GM12878 (cell line): ENCODE measurements around the gene RBM4. TPM values are rescaled to one million over a fixed set of nuclear protein-coding genes. Genes with fewer than 3 reads are reported as not detected.

Experiments
- ATAC-seq: fragments of 200-7000 bp; cut with Tn5 transposase; 3 replicates; pipeline ENCODE4 v1.9.1; 2020; ENCODE audit warnings: mild to moderate bottlenecking, moderate library complexity
- BruUV-seq: library from RNA; stranded (reverse); fragments of 400-500 nt; replicated peaks from 2 replicates; lab custom pipeline; 2021; lab: Mats Ljungman, UMichigan
- CTCF ChIA-PET: fragments of 300-600 bp; sonication (Branson Sonifier 250); formaldehyde crosslinking; extraction: SDS; loops from one replicate; lab custom pipeline; 2021; ENCODE audit warnings: inconsistent platforms; lab: Yijun Ruan, JAX
- POLR2A ChIA-PET: fragments of 350-600 bp; formaldehyde crosslinking; extraction: SDS; loops from one replicate; lab custom pipeline; 2021; ENCODE audit warnings: inconsistent platforms; lab: Charles Lee
- RAD21 ChIA-PET: fragments of 300-600 bp; sonication (Branson Sonifier 250); formaldehyde crosslinking; loops from one replicate; lab custom pipeline; 2023; ENCODE audit warnings: antibody characterized with exemption; ENCODE audit not compliant: unreplicated experiment; lab: Charles Lee
- SMC1A ChIA-PET: fragments of 300-600 bp; sonication (Branson Sonifier 250); formaldehyde crosslinking; loops from one replicate; lab custom pipeline; 2023; ENCODE audit not compliant: unreplicated experiment, uncharacterized antibody; lab: Charles Lee
- DNase-seq: peaks from one replicate; pipeline ENCODE4 v3.0.0-alpha.2; 2011; ENCODE audit warnings: low read depth, low spot score
- FAIRE-seq: peaks from 3 replicates; lab custom pipeline; 2011; peaks lifted over from hg19 to GRCh38; lab: Jason Lieb, UNC
- H2AFZ ChIP-seq: 2 replicates; pipeline ENCODE4 v1.6.0; 2011; ENCODE audit warnings: low read depth, low read length, control low read depth; ENCODE audit not compliant: control insufficient read depth
- H3K27ac ChIP-seq: 2 replicates; pipeline ENCODE4 v1.5.1; 2011; ENCODE audit warnings: control low read depth; ENCODE audit not compliant: control insufficient read depth, insufficient read depth
- H3K27me3 ChIP-seq, 2 experiments: replicated peaks in 1 of 2; 2 replicates each; pipeline versions ENCODE4 v1.6.0 to v1.6.1; 2011; ENCODE audit warnings: low read length in 1 of 2; ENCODE audit not compliant: control insufficient read depth in 2 of 2, insufficient read depth in 2 of 2
- H3K36me3 ChIP-seq, 2 experiments: 2 replicates each; pipeline ENCODE4 v1.5.1; 2011; ENCODE audit warnings: low read length in 1 of 2; ENCODE audit not compliant: control insufficient read depth in 2 of 2, insufficient read depth in 2 of 2
- H3K4me1 ChIP-seq: 2 replicates; pipeline ENCODE4 v1.6.1; 2011; ENCODE audit warnings: mild to moderate bottlenecking, low read length, moderate library complexity, mixed read lengths; ENCODE audit not compliant: control insufficient read depth, insufficient read depth
- H3K4me2 ChIP-seq: 2 replicates; pipeline ENCODE4 v1.6.0; 2011; ENCODE audit warnings: control low read depth; ENCODE audit not compliant: control insufficient read depth, insufficient read depth
- H3K4me3 ChIP-seq: fragments of 200-600 bp; sonication (generic); 2 replicates; pipeline ENCODE4 v1.5.1; 2016
- H3K79me2 ChIP-seq: 2 replicates; pipeline ENCODE4 v1.6.0; 2011; ENCODE audit warnings: low read length; ENCODE audit not compliant: control insufficient read depth, insufficient read depth
- H3K9ac ChIP-seq: 2 replicates; pipeline ENCODE4 v1.8.0; 2011; ENCODE audit warnings: low read length, control low read depth, mixed read lengths; ENCODE audit not compliant: control insufficient read depth, insufficient read depth
- H3K9me3 ChIP-seq: replicated peaks from 3 replicates; pipeline ENCODE4 v1.5.1; 2011; ENCODE audit warnings: mild to moderate bottlenecking, low read length; ENCODE audit not compliant: control insufficient read depth, insufficient read depth
- H4K20me1 ChIP-seq: 2 replicates; pipeline ENCODE4 v1.6.0; 2011; ENCODE audit not compliant: control insufficient read depth, insufficient read depth
- FOXK2 ChIP-seq: fragments of 450-650 bp; IDR thresholded peaks from 2 replicates; pipeline ENCODE4 v1.6.1; 2017; ENCODE audit warnings: mild to moderate bottlenecking, moderate library complexity
- FOXM1 ChIP-seq: IDR thresholded peaks from 2 replicates; pipeline ENCODE4 v1.6.1; 2012; ENCODE audit warnings: low read depth, mild to moderate bottlenecking, inconsistent platforms, low read length, moderate library complexity
- POLR2A ChIP-seq: IDR thresholded peaks from 2 replicates; pipeline ENCODE4 v1.6.1; 2011; ENCODE audit warnings: low read depth, mild to moderate bottlenecking, low read length
- POLR2AphosphoS5 ChIP-seq: IDR thresholded peaks from 2 replicates; pipeline ENCODE4 v1.6.1; 2011; ENCODE audit warnings: mild to moderate bottlenecking, low read length, inconsistent platforms
- POU2F2 ChIP-seq: IDR thresholded peaks from 3 replicates; pipeline ENCODE4 v1.6.1; 2011; ENCODE audit warnings: low read depth, mild to moderate bottlenecking, low read length, borderline replicate concordance
- RB1 ChIP-seq: fragments of 450-650 bp; formaldehyde crosslinking; IDR thresholded peaks from 2 replicates; pipeline ENCODE4 v1.6.1; 2017; ENCODE audit warnings: mild to moderate bottlenecking, borderline replicate concordance
- WGBS: methylation state at CpG from one replicate; pipeline ENCODE4 v1.1.6; 2016; ENCODE audit warnings: low lambda C conversion rate; ENCODE audit not compliant: insufficient replicate concordance, insufficient coverage; ENCODE audit errors: missing lambda C conversion rate; 5-methylcytosine and 5-hydroxymethylcytosine counted together
- in situ Hi-C: fragments of 300-500 bp; cut with MboI; formaldehyde crosslinking; loops from 9 replicates; pipeline ENCODE4 v1.14.3; 2018; ENCODE audit warnings: mixed read lengths
- intact Hi-C: fragments of 100-400 bp; cut with micrococcal nuclease; formaldehyde crosslinking; loops from one replicate; pipeline ENCODE4 v1.14.2; 2022; ENCODE audit not compliant: unreplicated experiment
- polyA plus RNA-seq, 11 experiments: library from polyadenylated mRNA; depleted of rRNA in 4 of 11; unstranded in 6 of 11; stranded (reverse) in 5 of 11; fragments of >200 nt; fragmentation: Nextera tagmentation in 4 of 11; fragmentation: Illumina TruSeq in 1 of 11; extraction: Ambion mirVana in 4 of 11; extraction: Trizol in 1 of 11; gene quantifications; 1 replicate in 1 of 11; 2 replicates in 10 of 11; pipeline versions ENCODE4 v1.2.1 to v1.2.3, GENCODE V29; 2011 to 2016; ENCODE audit warnings: inconsistent platforms in 2 of 11, missing spikeins in 2 of 11, low read depth in 1 of 11
- total RNA-seq, 4 experiments: library from RNA; depleted of rRNA in 3 of 4; stranded (reverse); fragments of >200 nt in 3 of 4; fragmentation: Illumina TruSeq in 1 of 4; extraction: Trizol in 1 of 4; gene quantifications; 2 replicates each; pipeline versions ENCODE4 v1.2.1 to v1.2.3, GENCODE V29; 2013 to 2021

The RBM4 gene
- total and polyA plus RNA-seq, 10 of the 15 experiments (the other 5 are each of a cell fraction or from before 2014, with no cell fraction given) = 105 to 224 (median 138) TPM

- 97% methylated on average over 9 of the region's 9 CpGs for WGBS
Measured at GRCh38 chr11:66625752-66626149, 12.8 kb upstream of the RBM4 start.

GRCh38 chr11:66626382-66626781 is 12.1 kb upstream of the RBM4 start:
- Histone ChIP-seq H3K9me3 (no peaks in the 10 kb centered on the region), H3K36me3 (peaks cover 51 to 67% of the 10 kb centered on the region in 2 experiments), H3K4me2 (no peak overlapping the region), H4K20me1 (peaks cover 20% of the 10 kb centered on the region), H3K27ac (no peak overlapping the region), H3K27me3 (no peaks in the 10 kb centered on the region), H3K79me2 (peaks cover 91% of the 10 kb centered on the region), H2AFZ (no peak overlapping the region), H3K9ac (no peak overlapping the region), H3K4me3 (no peak overlapping the region), H3K4me1 (no peaks in the 10 kb centered on the region)
- TF ChIP-seq FOXK2 (no peak), RB1 (no peak), POU2F2 (no peak)
- CTCF ChIA-PET = no interaction called here
- POLR2A ChIA-PET = no interaction called here
- intact Hi-C loops (no loop called here), in situ Hi-C loops (no loop called here)
- no peak for FAIRE-seq
- SMC1A ChIA-PET = no interaction called here
- DNase-seq = no peak
- RAD21 ChIA-PET = no interaction called here
- WGBS = 96% methylated on average over 25 of the region's 25 CpGs
- ATAC-seq = no peak
- BruUV-seq = no TSS peak

More at GRCh38 chr11:66625752-66626149, 12.8 kb upstream of the RBM4 start:
- no peak for ATAC-seq
- Histone ChIP-seq H4K20me1 (peaks cover 20% of the 10 kb centered on the region), H3K27ac (no peak overlapping the region), H3K4me3 (no peak overlapping the region), H3K79me2 (peaks cover 96% of the 10 kb centered on the region), H3K4me2 (no peak overlapping the region), H3K9ac (no peak overlapping the region), H3K36me3 (peaks cover 51 to 67% of the 10 kb centered on the region in 2 experiments), H2AFZ (no peak overlapping the region), H3K9me3 (no peaks in the 10 kb centered on the region), H3K4me1 (no peaks in the 10 kb centered on the region), H3K27me3 (no peaks in the 10 kb centered on the region)
- ChIA-PET POLR2A (interaction anchor here (1.2 kb wide), 1 partner anchor 12 kb away, joined by 4 read pairs; the partner anchor contains the start of gene RBM4), CTCF (interaction anchor here (10.1 kb wide), 1 partner anchor 10 kb away, joined by 71 read pairs; the partner anchor contains the start of gene RBM4), SMC1A (no interaction called here), RAD21 (interaction anchor here (1.4 kb wide), 1 partner anchor 51 kb away, joined by 3 read pairs; no protein-coding TSS in a partner anchor)
- in situ Hi-C loops (no loop called here), intact Hi-C loops (no loop called here)
- FAIRE-seq = no peak
- no TSS peak for BruUV-seq
- DNase-seq = no peak
- TF ChIP-seq POLR2AphosphoS5 (peak; percentile 59; the same call in 1 of the 2 replicates), FOXM1 (no peak), POLR2A (peak; percentile 68)
